HEK293 (cell line): Measurements from ENCODE around the gene BRCA1.
A peak's percentile ranks its signal among the peaks of the same experiment; 100 is the strongest.

Experiments
- BCL11A ChIP-seq: fragments of 450-650 bp; formaldehyde crosslinking; IDR thresholded peaks from 2 replicates; pipeline ENCODE4 v1.5.1; 2016; ENCODE audit warnings: low read depth, missing biosample characterization, missing genetic modification characterization
- CTCF ChIP-seq: fragments of 450-650 bp; formaldehyde crosslinking; IDR thresholded peaks from 2 replicates; pipeline ENCODE4 v1.5.1; 2016; ENCODE audit warnings: missing biosample characterization, missing genetic modification characterization
- ELK4 ChIP-seq: IDR thresholded peaks from 2 replicates; pipeline ENCODE4 v1.6.1; 2011; ENCODE audit warnings: mild to moderate bottlenecking, low read depth, low read length, borderline replicate concordance
- HOXA7 ChIP-seq: sonication (generic); formaldehyde crosslinking; IDR thresholded peaks from 2 replicates; pipeline ENCODE4 v1.8.1; 2022; ENCODE audit warnings: missing genetic modification reagents, borderline replicate concordance
- HOXC10 ChIP-seq: sonication (generic); formaldehyde crosslinking; IDR thresholded peaks from 2 replicates; pipeline ENCODE4 v1.8.1; 2023; ENCODE audit warnings: mild to moderate bottlenecking, missing genetic modification reagents
- KLF1 ChIP-seq: fragments of 450-650 bp; formaldehyde crosslinking; IDR thresholded peaks from 2 replicates; pipeline ENCODE4 v1.5.1; 2016; ENCODE audit warnings: missing biosample characterization, missing genetic modification characterization
- KLF17 ChIP-seq: fragments of 450-650 bp; formaldehyde crosslinking; IDR thresholded peaks from 2 replicates; pipeline ENCODE4 v1.5.1; 2016; ENCODE audit warnings: missing biosample characterization, missing genetic modification characterization
- KLF8 ChIP-seq: fragments of 450-650 bp; formaldehyde crosslinking; IDR thresholded peaks from 2 replicates; pipeline ENCODE4 v1.5.1; 2016; ENCODE audit warnings: missing biosample characterization, missing genetic modification characterization
- PRDM10 ChIP-seq: fragments of 450-650 bp; formaldehyde crosslinking; IDR thresholded peaks from 2 replicates; pipeline ENCODE4 v1.5.1; 2016; ENCODE audit warnings: missing biosample characterization, missing genetic modification characterization
- ZBTB17 ChIP-seq: fragments of 450-650 bp; formaldehyde crosslinking; IDR thresholded peaks from 2 replicates; pipeline ENCODE4 v1.5.1; 2016; ENCODE audit warnings: missing biosample characterization, missing genetic modification characterization
- ZBTB49 ChIP-seq: fragments of 450-650 bp; formaldehyde crosslinking; IDR thresholded peaks from 2 replicates; pipeline ENCODE4 v1.5.1; 2016; ENCODE audit warnings: missing biosample characterization, missing genetic modification characterization, low read depth
- ZNF114 ChIP-seq: fragments of 450-650 bp; formaldehyde crosslinking; IDR thresholded peaks from 2 replicates; pipeline ENCODE4 v1.5.0; 2017; ENCODE audit warnings: missing biosample characterization, missing genetic modification characterization
- ZNF132 ChIP-seq: fragments of 450-650 bp; formaldehyde crosslinking; IDR thresholded peaks from 2 replicates; pipeline ENCODE4 v1.5.1; 2017; ENCODE audit warnings: missing biosample characterization, missing genetic modification characterization, borderline replicate concordance
- ZNF223 ChIP-seq: fragments of 450-650 bp; formaldehyde crosslinking; IDR thresholded peaks from 2 replicates; pipeline ENCODE4 v1.5.1; 2016; ENCODE audit warnings: missing biosample characterization, missing genetic modification characterization
- ZNF354C ChIP-seq: fragments of 450-650 bp; formaldehyde crosslinking; IDR thresholded peaks from 2 replicates; pipeline ENCODE4 v1.5.1; 2016; ENCODE audit warnings: missing biosample characterization, missing genetic modification characterization, low read depth, borderline replicate concordance
- ZNF37A ChIP-seq: fragments of 450-650 bp; IDR thresholded peaks from 2 replicates; pipeline ENCODE4 v1.5.1; 2018; ENCODE audit warnings: missing biosample characterization, missing genetic modification characterization
- ZNF391 ChIP-seq: fragments of 450-650 bp; formaldehyde crosslinking; IDR thresholded peaks from 2 replicates; pipeline ENCODE4 v1.5.1; 2016; ENCODE audit warnings: low read depth, missing biosample characterization, missing genetic modification characterization, borderline replicate concordance
- ZNF398 ChIP-seq: fragments of 450-650 bp; formaldehyde crosslinking; IDR thresholded peaks from 2 replicates; pipeline ENCODE4 v1.5.1; 2017; ENCODE audit warnings: missing biosample characterization, missing genetic modification characterization
- ZNF416 ChIP-seq: fragments of 450-650 bp; formaldehyde crosslinking; IDR thresholded peaks from 2 replicates; pipeline ENCODE4 v1.5.1; 2016; ENCODE audit warnings: missing biosample characterization, missing genetic modification characterization
- ZNF510 ChIP-seq: fragments of 450-650 bp; formaldehyde crosslinking; IDR thresholded peaks from 2 replicates; pipeline ENCODE4 v1.5.1; 2018; ENCODE audit warnings: mild to moderate bottlenecking, missing genetic modification characterization, missing biosample characterization; ENCODE audit not compliant: insufficient replicate concordance
- ZNF571 ChIP-seq: fragments of 450-650 bp; formaldehyde crosslinking; IDR thresholded peaks from 2 replicates; pipeline ENCODE4 v1.5.0; 2017; ENCODE audit warnings: missing biosample characterization, missing genetic modification characterization
- ZNF664 ChIP-seq: fragments of 450-650 bp; formaldehyde crosslinking; IDR thresholded peaks from 2 replicates; pipeline ENCODE4 v1.5.1; 2016; ENCODE audit warnings: missing biosample characterization, missing genetic modification characterization
- ZNF791 ChIP-seq: fragments of 450-650 bp; formaldehyde crosslinking; IDR thresholded peaks from 2 replicates; pipeline ENCODE4 v1.5.1; 2016; ENCODE audit warnings: missing biosample characterization, missing genetic modification characterization
- ZSCAN30 ChIP-seq: fragments of 450-650 bp; IDR thresholded peaks from 2 replicates; pipeline ENCODE4 v1.5.1; 2018; ENCODE audit warnings: missing biosample characterization, mild to moderate bottlenecking, missing genetic modification characterization, moderate library complexity

The BRCA1 gene

GRCh38 chr17:43020789-43021740 is 104.1 kb downstream of the BRCA1 start (continued):
- TF ChIP-seq ZNF223 (tag by site-specific recombination) (no peak), ZNF354C (tag by site-specific recombination) (no peak), ZNF791 (no peak), ZNF132 (no peak), ELK4 (no peak), ZNF664 (no peak), ZNF571 (tag by site-specific recombination) (no peak), ZNF416 (tag by site-specific recombination) (no peak), BCL11A (tag by site-specific recombination) (0 out of 2 replicates have a peak, but pooled peaks have one; percentile 13), ZNF391 (no peak; the same call in 1 of the 2 replicates), ZNF37A (tag by site-specific recombination) (no peak), ZNF114 (no peak), ZBTB17 (tag by site-specific recombination) (peak; percentile 62), KLF8 (peak; percentile 19), KLF17 (tag by site-specific recombination) (peak; percentile 82), PRDM10 (tag by site-specific recombination) (peak; percentile 42), ZNF398 (peak; percentile 82), ZNF510 (no peak), HOXC10 (CRISPR knock-in tag) (no peak), ZSCAN30 (no peak), KLF1 (tag by site-specific recombination) (peak; percentile 86), ZBTB49 (tag by site-specific recombination) (no peak), CTCF (tag by site-specific recombination) (no peak), HOXA7 (CRISPR knock-in tag) (no peak)
